Measurements from ENCODE around the gene RBKS.
"Not testable (repeated sequence)": the region's sequence is repeated elsewhere in the genome, so short reads cannot be mapped to it uniquely, and the experiment has no call there.

The RBKS gene

DNA sequence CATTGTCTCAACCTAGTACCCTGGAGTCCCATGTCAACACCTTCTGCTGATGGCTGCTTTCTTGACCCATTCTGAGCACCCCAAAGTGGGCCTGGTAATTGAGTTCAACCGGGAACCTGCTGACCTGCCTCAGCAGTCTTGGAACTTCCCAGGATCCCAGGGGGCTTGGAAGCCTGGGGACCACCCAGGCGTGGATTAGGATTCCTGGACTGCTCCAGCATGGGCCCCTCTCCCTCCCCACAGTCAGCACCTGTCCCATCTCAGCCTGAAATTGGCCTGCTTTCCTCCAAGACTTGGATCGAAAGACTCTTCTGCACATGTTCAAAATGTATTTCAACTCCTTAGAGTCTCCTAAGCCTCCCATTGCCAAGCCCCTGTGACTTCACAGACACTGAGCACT is 134.1 kb downstream of the RBKS start:
- no peak for DNase-seq

DNA sequence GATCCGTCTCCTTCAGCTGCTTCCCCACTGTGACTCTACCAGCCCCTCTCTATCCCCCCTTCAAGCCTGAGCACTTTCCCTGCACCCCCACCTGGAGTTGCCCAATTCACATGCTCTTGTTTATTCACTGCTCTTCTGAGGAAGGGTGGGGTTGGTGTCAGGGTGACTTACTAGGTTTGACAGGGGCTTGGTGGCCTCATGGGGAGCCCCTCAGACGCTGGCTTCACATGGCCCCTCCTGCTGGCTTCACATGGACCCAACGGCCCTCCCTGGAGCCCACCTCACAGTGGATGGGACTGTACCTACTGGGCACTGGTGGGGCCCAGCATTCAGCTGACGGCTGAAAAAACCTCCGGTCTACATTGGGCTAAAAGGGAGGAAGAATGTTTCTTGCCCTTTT is 135.4 kb downstream of the RBKS start:
- no peak for DNase-seq

DNA sequence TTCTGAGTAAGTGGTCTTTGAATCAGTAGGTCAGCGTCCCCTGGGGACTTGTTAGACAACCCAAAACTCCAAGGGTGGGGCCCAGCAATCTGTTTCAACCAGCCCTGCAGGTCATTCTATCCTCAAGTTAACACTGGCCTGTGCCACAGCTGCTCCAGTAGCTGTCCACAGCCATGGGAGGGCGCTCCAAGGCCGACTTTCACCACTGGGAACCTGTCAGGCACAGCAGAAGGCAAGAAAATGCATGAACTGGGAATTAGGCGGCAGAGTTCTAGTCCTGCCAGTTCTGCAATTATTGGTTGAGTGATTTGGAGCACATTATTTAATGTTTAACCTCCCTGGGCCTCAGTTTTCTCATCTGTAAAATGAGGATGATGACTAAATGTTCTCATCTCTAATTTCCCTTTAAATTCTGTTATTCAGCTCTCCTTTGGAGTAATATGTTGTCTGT is 136.0 kb downstream of the RBKS start:
- peak; percentile 88 to 89 for DNase-seq

- DNase-seq = no peak
Measured at GRCh38 chr2:27752551-27753237, 137.5 kb downstream of the RBKS start.

DNA sequence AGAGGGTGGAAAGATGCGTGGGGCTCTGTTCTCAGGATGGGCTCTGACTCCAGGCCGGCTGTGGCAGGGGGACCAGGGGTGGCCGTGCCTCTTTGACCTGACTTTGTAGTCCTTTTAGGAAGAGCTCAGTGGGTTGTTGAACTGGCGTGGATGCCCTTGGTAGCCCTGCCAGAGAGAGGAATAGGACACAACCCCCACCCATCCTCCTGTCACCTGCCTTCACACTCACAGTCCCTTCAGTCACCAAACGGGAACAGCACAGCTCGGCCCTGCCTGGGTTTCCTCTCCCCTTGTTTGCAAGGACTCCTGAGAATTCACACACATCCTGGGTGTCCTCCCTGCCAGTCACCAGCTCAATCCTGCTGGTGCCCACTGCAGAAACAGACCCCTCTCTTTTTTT is 138.8 kb downstream of the RBKS start:
- DNase-seq = no peak

DNA sequence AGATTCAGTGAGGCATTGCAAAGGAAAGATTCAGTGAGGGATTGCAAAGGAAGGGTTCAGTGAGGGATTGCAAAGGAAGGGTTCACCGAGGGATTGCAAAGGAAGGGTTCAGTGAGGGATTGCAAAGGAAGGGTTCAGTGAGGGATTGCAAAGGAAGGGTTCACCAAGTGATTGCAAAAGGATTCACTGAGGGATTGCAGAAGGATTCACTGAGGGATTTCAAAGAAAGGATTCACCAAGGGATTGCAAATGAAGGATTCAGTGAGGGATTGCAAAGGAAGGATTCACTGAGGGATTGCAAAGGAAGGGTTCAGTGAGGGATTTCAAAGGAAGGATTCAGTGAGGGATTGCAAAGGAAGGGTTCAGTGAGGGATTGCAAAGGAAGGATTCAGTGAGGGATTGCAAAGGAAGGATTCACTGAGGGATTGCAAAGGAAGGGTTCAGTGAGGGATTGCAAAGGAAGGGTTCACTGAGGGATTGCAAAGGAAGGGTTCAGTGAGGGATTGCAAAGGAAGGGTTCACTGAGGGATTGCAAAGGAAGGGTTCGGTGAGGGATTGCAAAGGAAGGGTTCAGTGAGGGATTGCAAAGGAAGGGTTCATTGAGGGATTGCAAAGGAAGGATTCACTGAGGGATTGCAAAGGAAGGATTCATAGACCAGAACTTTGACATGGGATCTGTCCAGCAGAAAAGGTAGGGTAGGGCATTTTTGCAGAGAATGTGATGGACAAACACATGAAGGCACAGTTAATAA is 141.2 kb downstream of the RBKS start:
- not testable (repeated sequence) for DNase-seq

DNA sequence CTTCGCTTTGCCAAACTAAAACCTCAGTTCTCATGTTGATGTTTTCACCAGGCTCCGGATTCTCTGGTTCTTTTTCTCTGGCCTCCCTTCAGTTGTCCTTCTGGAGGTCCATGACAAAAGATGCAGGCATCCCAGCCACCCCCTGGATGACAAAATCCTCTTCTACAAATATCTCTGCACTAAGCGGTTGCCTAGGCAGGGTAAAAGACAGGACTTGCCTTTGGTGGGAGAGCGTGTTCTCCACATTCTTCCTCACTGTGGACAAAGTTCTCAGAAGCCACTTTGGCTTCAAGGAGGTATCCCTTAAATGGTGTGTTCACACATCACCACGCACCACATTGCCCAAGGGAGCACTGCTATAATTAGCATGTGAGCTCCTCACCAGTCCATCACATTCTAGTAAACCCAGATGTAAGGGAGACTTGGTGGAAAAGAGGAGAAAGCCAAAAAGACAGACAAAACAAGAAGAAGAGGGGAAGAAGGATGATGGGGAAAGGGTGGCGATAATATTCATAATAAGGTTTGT is 142.3 kb downstream of the RBKS start:
- no peak for DNase-seq

GRCh38 chr2:27746325-27746724 is 143.9 kb downstream of the RBKS start:
- no peak for DNase-seq

GRCh38 chr2:27745494-27745893 is 144.7 kb downstream of the RBKS start:
- not testable (repeated sequence) for DNase-seq

DNA sequence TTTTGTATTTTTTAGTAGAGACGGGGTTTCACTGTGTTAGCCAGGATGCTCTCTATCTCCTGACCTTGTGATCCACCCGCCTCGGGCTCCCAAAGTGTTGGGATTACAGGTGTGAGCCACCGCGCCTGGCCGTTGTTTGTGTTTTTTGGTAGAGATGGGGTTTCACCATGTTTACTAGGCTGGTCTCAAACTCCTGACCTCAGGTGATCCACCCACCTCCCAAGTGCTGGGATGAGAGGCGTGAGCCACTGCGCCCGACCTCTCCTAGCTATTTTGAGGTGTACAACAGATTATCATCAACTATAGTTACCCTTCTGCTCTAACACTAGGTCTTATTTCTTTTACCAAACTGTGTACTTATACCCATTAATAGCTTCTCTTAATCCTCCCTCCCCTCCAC is 147.6 kb downstream of the RBKS start:
- DNase-seq = no peak

- DNase-seq = no peak
Measured at GRCh38 chr2:27741673-27742072, 148.5 kb downstream of the RBKS start.

- DNase-seq = no peak
Measured at GRCh38 chr2:27739058-27739373, 151.2 kb downstream of the RBKS start.

GRCh38 chr2:27738349-27739057 is 151.7 kb downstream of the RBKS start:
- DNase-seq = no peak

- no peak for DNase-seq
Measured at GRCh38 chr2:27737676-27738348, 152.4 kb downstream of the RBKS start.

- DNase-seq = no peak
Measured at GRCh38 chr2:27736890-27737204, 153.3 kb downstream of the RBKS start.

- DNase-seq = no peak
Measured at GRCh38 chr2:27736031-27736889, 153.9 kb downstream of the RBKS start.

DNA sequence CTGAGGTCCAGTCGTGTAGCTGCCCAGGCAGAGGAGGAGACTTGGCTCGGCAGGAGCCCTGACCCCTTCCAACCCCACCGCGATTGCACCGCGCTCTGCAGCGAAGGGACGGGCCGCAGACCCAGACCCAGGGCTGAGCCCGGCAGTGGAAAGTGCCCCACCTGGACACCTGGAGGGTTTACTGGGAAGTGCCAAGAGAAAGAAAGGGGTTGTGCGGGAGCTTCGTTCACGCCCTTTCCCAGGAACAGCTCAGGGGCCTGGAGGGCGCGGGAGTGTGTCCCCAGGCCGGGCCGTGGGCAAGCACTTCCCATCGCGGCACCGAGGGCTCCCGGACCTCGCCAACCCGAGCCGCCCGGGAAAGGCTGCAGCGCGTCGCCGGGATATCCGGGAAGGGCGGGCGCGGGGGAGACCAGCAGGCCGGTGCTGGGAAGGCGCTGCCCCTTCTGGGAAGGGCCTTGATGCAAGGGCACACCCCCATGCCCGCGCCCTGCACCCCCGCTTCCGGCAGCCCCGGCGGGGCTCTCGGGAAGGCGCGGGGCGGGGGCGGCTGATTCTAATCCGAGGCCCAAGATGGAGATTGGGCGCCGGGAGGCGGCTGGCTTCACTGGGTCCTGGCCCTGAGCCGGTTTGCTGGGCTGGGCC is 154.8 kb downstream of the RBKS start:
- DNase-seq = peak; percentile 78 to 84

DNA sequence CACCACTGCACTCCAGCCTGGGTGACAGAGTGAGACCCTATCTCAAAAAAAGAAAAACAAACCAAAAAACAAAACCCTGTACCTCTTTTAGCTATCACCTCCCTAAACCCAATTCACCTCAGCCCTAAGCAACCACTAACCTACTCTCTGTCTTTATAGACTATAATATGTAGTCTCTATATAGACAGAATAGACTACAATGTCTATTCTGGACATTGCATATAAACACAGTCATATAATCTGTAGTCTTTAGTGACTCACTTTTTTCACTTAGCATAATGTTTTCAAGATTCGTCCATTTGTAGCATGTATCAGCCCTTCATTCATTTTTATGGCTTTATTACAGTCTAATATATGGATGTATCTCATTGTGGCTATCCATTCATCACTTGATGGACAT is 155.9 kb downstream of the RBKS start:
- DNase-seq = no peak

Measured in activated T-cell treated with anti-CD3 and anti-CD28 coated beads, Interleukin-2, amount 50 U/mL, for 48 hours (primary cell).